Heart left ventricle (tissue), 13 donors: Measurements from ENCODE around the gene RNGTT.

Experiments used
- POLR2A ChIP-seq, 2 donors: fragments of 450-650 bp; IDR thresholded peaks; one replicate each; pipeline ENCODE4 v1.6.1; 2017; ENCODE audit warnings: antibody characterized with exemption in 2 of 2, mild to moderate bottlenecking in 2 of 2, moderate library complexity in 2 of 2
- TF ChIP-seq, protein P1 (sequence below), 12 donors: fragments of 200-600 bp; sonication (generic) in 4 of 12; IDR thresholded peaks; one replicate each; pipeline versions ENCODE4 v1.5.0 to v1.8.0; 2018 to 2022; ENCODE audit warnings: antibody characterized with exemption in 12 of 12, mild to moderate bottlenecking in 5 of 12
- donor health status: ischemic (EF 13 %, LVEDD 7.1; RV severe dilation, severe dysfunction).
- donor health status: DM: no; HTN: yes; CAD: no.
- donor health status: DM: no; HTN: no; CAD: no.
- donor health status: ischemic (EF 25% LVEDD 6.9; RV normal size, moderate dysfunction).
- donor health status: ischemic (EF 25% LVEDD 5.7; RV mildly dilated, moderate dysfunction).
- donor health status: ischemic (EF 35%, LVEDD 5.7; RV mildly dilated, moderate dysfunction).
- donor health status: nonischemic (EF 11% LVEDD 7.7; RV severe dilation, severe dysfunction).
- donor health status: DM: yes; HTN: yes; CAD: no.
- donor health status: PGD.
- donor health status: ischemic (EF 29% LVEDD 5.4; RV normal size, mild dysfunction).
- donor health status: nonischemic (EF 23%, LVEDD 6.1; RV moderate dilation, normal function).

DNA sequence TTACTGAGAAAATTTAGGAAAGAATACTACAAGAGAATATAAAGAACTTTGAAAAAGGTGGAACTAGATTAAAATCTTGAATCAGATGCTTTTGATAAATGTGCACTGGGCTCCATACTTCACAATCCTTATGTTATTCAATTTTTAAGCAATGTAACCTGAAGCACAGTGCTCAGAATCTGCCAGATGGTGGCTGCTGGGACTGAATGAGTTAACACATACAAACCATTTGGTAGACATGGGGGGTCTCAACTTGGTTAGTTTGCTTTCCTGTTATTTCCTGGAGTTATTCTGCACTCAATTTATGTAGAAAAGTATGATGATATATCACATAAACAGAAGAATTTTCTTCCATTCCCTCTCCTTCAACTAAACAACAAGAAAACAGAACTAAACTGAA lies 326.5 kb downstream of the RNGTT start:
- TF ChIP-seq, protein P1, sequence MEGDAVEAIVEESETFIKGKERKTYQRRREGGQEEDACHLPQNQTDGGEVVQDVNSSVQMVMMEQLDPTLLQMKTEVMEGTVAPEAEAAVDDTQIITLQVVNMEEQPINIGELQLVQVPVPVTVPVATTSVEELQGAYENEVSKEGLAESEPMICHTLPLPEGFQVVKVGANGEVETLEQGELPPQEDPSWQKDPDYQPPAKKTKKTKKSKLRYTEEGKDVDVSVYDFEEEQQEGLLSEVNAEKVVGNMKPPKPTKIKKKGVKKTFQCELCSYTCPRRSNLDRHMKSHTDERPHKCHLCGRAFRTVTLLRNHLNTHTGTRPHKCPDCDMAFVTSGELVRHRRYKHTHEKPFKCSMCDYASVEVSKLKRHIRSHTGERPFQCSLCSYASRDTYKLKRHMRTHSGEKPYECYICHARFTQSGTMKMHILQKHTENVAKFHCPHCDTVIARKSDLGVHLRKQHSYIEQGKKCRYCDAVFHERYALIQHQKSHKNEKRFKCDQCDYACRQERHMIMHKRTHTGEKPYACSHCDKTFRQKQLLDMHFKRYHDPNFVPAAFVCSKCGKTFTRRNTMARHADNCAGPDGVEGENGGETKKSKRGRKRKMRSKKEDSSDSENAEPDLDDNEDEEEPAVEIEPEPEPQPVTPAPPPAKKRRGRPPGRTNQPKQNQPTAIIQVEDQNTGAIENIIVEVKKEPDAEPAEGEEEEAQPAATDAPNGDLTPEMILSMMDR (IDR thresholded peaks at IDR 0.05) = no peak
- no peak for TF ChIP-seq POLR2A (IDR thresholded peaks at IDR 0.05)
